Activated T-helper 2 cell treated with anti-CD3 and anti-CD28 coated beads, Interferon-gamma antibody, Interleukin-2, Interleukin-4, amounts not matched to agents 10 μg/mL and 5 μg/mL and 100 μg/mL, durations not matched to agents 14 hours and 24 hours and 36 hours (primary cell): ENCODE measurements around the gene PTCH1. TPM values are rescaled to one million over a fixed set of nuclear protein-coding genes. Genes with fewer than 3 reads are reported as not detected.

ENCODE experiments used
- DNase-seq: peaks from one replicate; pipeline ENCODE4 v3.0.0; 2021; ENCODE audit warnings: low spot score
- H3K27ac Mint-ChIP-seq: one replicate; pipeline ENCODE4 v1.8.0; 2021; ENCODE audit warnings: mixed read lengths
- H3K27me3 Mint-ChIP-seq: one replicate; pipeline ENCODE4 v1.8.0; 2021; ENCODE audit warnings: low read depth, mixed read lengths
- H3K36me3 Mint-ChIP-seq: one replicate; pipeline ENCODE4 v1.8.0; 2021; ENCODE audit warnings: low read depth, mixed read lengths
- H3K4me1 Mint-ChIP-seq: one replicate; pipeline ENCODE4 v1.8.0; 2021; ENCODE audit warnings: low read depth, mixed read lengths
- H3K4me3 Mint-ChIP-seq: one replicate; pipeline ENCODE4 v1.8.0; 2021; ENCODE audit warnings: low read depth, mild to moderate bottlenecking, moderate library complexity, mixed read lengths
- H3K9me3 Mint-ChIP-seq: one replicate; pipeline ENCODE4 v1.8.0; 2021; ENCODE audit warnings: mixed read lengths
- intact Hi-C: fragments of 100-400 bp; cut with micrococcal nuclease; formaldehyde crosslinking; loops from one replicate; pipeline ENCODE4 v1.15.1; 2023
- total RNA-seq: library from RNA; stranded (reverse); gene quantifications from 2 replicates; pipeline ENCODE4 v1.2.3, GENCODE V29; 2022

Gene PTCH1
- 4.8 and 5.2 TPM in 2 replicates for total RNA-seq

DNA sequence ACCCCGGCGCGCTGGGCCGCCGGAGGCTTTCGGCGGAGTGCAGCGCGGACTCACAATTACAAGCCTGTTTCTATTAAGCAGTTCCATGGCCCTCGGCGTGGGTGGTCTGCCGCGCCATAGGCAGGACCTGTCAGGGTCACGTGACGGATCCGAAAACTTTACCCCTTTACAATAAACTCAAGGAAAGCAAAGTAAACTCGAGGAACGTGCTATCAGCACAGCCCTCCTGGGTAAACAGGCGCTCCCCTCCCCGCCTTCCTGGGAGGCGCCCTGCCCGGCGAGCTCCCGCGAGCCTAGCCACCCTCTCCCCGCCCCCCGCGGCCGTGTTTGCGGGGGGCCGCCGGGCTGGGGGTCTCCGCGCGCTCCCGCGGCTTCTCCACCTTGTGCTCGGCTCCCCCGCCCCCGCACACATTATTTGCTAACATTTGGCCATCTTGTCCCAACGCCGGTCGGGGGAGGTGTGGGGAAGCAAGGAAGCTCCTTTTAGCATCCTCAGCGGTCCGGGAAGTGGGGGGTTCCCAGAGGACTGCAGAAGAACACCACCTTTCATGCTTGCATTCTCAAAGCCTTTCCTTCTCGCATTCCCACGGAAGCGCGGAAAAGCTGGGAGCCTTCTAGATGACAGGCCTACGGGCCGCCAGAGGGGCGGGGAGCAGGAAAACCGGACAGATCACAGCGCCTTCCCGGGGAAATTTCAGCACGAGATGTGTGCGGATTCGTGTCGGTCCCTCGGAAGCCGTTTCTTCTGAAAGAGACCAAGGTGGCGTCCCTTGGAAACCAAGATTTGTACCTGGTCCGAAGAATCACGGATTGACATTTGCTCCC, at the start of gene PTCH1:
Gene PTCH1 (minus strand): TSS at position 238 of the 825 bp plus-strand sequence.
- H3K4me1 Mint-ChIP-seq = peaks cover 18% of the 10 kb centered on the region
- no peak for DNase-seq
- H3K4me3 Mint-ChIP-seq = peak within 1 kb of the TSS; percentile 91
- intact Hi-C loops = loop anchor here (1.0 kb wide), 1 partner anchor 9 kb away; no protein-coding TSS in a partner anchor
- peaks cover 77% of the 10 kb centered on the region for H3K27me3 Mint-ChIP-seq
- H3K36me3 Mint-ChIP-seq = peaks cover 10% of the 10 kb centered on the region
- H3K27ac Mint-ChIP-seq = peak within 1 kb of the TSS; percentile 49
- no peaks in the 10 kb centered on the region for H3K9me3 Mint-ChIP-seq

DNA sequence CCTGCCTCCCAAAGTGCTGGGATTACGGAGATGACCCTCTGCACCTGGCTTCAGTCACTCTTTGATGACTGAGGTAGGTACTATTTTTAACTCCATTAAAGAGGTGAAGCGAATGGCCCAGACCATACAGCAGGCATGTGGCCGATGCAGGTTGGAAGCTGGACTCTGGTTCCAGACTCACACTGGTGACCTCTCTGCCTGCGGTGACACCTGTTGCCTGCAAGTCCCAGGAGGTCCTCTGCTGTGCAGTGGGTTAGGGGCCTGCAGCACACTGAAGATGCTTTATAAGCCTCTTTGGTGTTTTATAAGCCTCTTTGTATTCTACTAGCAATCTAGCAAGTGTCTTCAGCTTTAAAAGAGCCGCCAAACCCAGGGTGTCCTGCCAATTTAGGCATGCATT, 49.2 kb upstream of the PTCH1 start:
- no peak for DNase-seq
- no peaks in the 10 kb centered on the region for H3K36me3 Mint-ChIP-seq
- no peak overlapping the region for H3K27ac Mint-ChIP-seq
- no peak overlapping the region for H3K4me3 Mint-ChIP-seq
- peaks cover 19% of the 10 kb centered on the region for H3K27me3 Mint-ChIP-seq
- intact Hi-C loops = no loop called here
- peaks cover 8% of the 10 kb centered on the region for H3K4me1 Mint-ChIP-seq
- H3K9me3 Mint-ChIP-seq = no peaks in the 10 kb centered on the region

- no peak for DNase-seq
- Mint-ChIP-seq H3K36me3 (no peaks in the 10 kb centered on the region), H3K4me3 (no peak overlapping the region), H3K9me3 (no peaks in the 10 kb centered on the region), H3K27ac (no peak overlapping the region), H3K4me1 (no peaks in the 10 kb centered on the region), H3K27me3 (peaks cover 28% of the 10 kb centered on the region)
- intact Hi-C loops = no loop called here
Measured at GRCh38 chr9:95561913-95562312, 45.1 kb upstream of the PTCH1 start.

- intact Hi-C loops = no loop called here
- Mint-ChIP-seq H3K36me3 (no peaks in the 10 kb centered on the region), H3K4me1 (no peaks in the 10 kb centered on the region), H3K27me3 (peaks cover 52% of the 10 kb centered on the region), H3K27ac (no peak overlapping the region), H3K9me3 (no peaks in the 10 kb centered on the region), H3K4me3 (no peak overlapping the region)
- DNase-seq = no peak
Measured at GRCh38 chr9:95557142-95557541, 40.4 kb upstream of the PTCH1 start.

DNA sequence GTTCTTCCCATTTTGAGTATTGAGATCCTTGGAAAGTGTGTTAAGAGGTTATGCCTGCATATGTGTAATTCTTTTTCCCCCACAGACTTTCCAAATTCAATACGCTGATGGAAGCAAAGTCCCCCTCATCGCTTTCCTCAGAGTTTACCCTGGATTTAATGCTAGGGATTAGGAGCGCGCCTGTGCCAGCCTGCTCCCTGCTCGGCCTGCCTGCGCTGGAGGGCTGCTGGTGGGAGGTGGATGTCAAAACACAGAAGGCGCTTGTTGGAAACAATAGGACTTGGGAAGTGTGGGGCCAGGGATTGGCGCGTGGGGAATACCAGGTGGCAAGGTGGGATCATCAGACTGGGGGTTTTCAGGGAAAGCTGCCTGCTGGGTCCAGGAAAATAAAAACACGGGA, 39.8 kb upstream of the PTCH1 start:
- H3K27me3 Mint-ChIP-seq = peaks cover 47% of the 10 kb centered on the region
- H3K27ac Mint-ChIP-seq = no peak overlapping the region
- H3K4me3 Mint-ChIP-seq = no peak overlapping the region
- no peaks in the 10 kb centered on the region for H3K36me3 Mint-ChIP-seq
- no peak for DNase-seq
- H3K9me3 Mint-ChIP-seq = no peaks in the 10 kb centered on the region
- peaks cover 1% of the 10 kb centered on the region for H3K4me1 Mint-ChIP-seq
- intact Hi-C loops = no loop called here

DNA sequence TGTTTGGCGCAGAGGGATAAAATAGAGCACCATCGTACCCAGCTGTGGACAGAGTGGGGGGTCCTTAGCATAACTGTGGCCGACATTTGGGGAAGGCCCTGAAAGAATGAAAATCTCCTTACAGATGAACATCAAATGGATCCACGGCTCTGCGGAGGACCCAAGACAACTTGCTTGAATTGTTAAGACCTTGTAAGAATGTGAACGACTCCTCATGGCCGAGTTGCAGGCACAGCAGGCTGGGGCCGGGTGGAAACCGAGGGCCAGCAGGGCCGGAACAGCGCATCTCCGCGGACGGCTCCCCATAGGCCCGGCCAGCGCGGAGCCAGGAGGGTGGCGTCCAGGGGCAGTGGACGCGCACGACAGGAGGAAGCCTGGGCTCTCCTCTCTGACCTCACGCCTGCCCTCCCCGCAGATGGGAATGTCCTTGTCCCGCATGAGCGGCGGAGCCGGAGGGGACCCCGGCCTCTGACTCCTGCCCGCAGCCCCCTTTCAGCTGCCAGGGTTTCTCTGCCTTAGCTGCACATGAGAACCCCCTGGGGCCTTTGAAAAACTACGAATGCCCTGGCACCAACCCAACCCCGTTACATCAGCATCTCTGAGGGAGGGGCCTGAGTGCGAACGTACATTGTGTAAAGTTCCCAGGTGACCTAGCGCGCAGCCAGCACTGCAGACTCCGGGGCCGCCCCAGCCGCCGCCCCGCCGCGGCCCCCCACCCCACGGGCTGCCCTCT, 36.2 kb upstream of the PTCH1 start:
- Mint-ChIP-seq H3K27me3 (peaks cover 47% of the 10 kb centered on the region), H3K9me3 (no peaks in the 10 kb centered on the region), H3K36me3 (no peaks in the 10 kb centered on the region), H3K4me1 (peaks cover 5% of the 10 kb centered on the region), H3K27ac (no peak overlapping the region), H3K4me3 (no peak overlapping the region)
- no peak for DNase-seq
- intact Hi-C loops = no loop called here

GRCh38 chr9:95552255-95552654, 35.5 kb upstream of the PTCH1 start:
- no peaks in the 10 kb centered on the region for H3K36me3 Mint-ChIP-seq
- intact Hi-C loops = no loop called here

DNA sequence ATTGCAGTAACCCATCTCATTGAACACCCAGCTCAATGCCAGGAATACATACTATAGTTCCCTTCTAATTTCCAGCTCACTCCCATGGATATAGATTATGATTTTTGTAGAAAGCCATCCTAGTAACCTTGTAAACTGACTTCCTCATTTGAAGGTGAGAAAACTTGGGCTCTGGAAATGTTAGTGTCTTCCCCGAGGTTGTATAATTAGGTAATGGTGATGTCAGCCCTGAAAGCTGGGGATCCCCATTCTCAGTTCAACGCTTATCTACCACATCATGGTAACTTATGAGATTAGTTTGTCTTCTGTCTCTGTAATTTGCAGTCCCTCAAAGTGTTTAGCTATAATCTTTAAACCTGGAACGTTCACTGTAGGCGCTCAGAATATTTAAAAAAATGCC, 34.6 kb upstream of the PTCH1 start:
- Mint-ChIP-seq H3K27ac (no peak overlapping the region), H3K4me3 (no peak overlapping the region), H3K4me1 (peaks cover 5% of the 10 kb centered on the region), H3K36me3 (no peaks in the 10 kb centered on the region), H3K9me3 (no peaks in the 10 kb centered on the region), H3K27me3 (peaks cover 44% of the 10 kb centered on the region)
- intact Hi-C loops = no loop called here
- no peak for DNase-seq

More at GRCh38 chr9:95552255-95552654, 35.5 kb upstream of the PTCH1 start:
- no peak overlapping the region for H3K4me3 Mint-ChIP-seq
- H3K9me3 Mint-ChIP-seq = no peaks in the 10 kb centered on the region
- no peak for DNase-seq
- peaks cover 45% of the 10 kb centered on the region for H3K27me3 Mint-ChIP-seq
- no peak overlapping the region for H3K27ac Mint-ChIP-seq
- peaks cover 5% of the 10 kb centered on the region for H3K4me1 Mint-ChIP-seq

- Mint-ChIP-seq H3K4me3 (no peak overlapping the region), H3K36me3 (no peaks in the 10 kb centered on the region), H3K9me3 (no peaks in the 10 kb centered on the region), H3K27ac (no peak overlapping the region), H3K27me3 (peaks cover 23% of the 10 kb centered on the region), H3K4me1 (no peaks in the 10 kb centered on the region)
- intact Hi-C loops = no loop called here
- DNase-seq = no peak
Measured at GRCh38 chr9:95545831-95546567, 29.2 kb upstream of the PTCH1 start.

GRCh38 chr9:95533996-95534680, 17.4 kb upstream of the PTCH1 start:
- no peak overlapping the region for H3K4me3 Mint-ChIP-seq
- intact Hi-C loops = no loop called here
- no peaks in the 10 kb centered on the region for H3K9me3 Mint-ChIP-seq
- no peak for DNase-seq
- H3K36me3 Mint-ChIP-seq = no peaks in the 10 kb centered on the region
- no peak overlapping the region for H3K27ac Mint-ChIP-seq
- peaks cover 36% of the 10 kb centered on the region for H3K27me3 Mint-ChIP-seq
- H3K4me1 Mint-ChIP-seq = no peaks in the 10 kb centered on the region

DNA sequence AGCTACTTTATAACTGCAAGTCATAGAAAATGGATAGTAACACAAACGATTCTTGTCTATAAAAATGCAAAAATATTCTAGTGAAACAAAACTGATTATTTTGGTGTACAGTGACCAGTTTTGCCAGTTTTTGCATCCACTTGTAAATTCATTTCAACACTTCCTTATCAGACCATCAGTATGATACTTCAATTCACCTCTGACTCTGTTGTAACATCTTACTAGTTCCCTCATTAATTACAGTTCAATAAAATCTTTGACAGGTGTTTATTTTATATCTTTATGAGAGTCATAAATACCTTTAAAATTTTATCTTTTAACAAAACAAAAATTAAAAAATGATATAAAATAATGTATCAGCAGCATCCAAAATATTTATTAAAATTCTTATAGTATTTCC, 13.1 kb upstream of the PTCH1 start:
- Mint-ChIP-seq H3K27ac (no peak overlapping the region), H3K9me3 (no peaks in the 10 kb centered on the region), H3K4me1 (no peaks in the 10 kb centered on the region), H3K36me3 (no peaks in the 10 kb centered on the region), H3K4me3 (no peak overlapping the region), H3K27me3 (peaks cover 38% of the 10 kb centered on the region)
- intact Hi-C loops = no loop called here
- DNase-seq = no peak

- intact Hi-C loops = no loop called here
- H3K27me3 Mint-ChIP-seq = peaks cover 34% of the 10 kb centered on the region
- H3K36me3 Mint-ChIP-seq = no peaks in the 10 kb centered on the region
- no peak for DNase-seq
- H3K4me1 Mint-ChIP-seq = no peaks in the 10 kb centered on the region
- H3K27ac Mint-ChIP-seq = no peak overlapping the region
- no peaks in the 10 kb centered on the region for H3K9me3 Mint-ChIP-seq
- H3K4me3 Mint-ChIP-seq = no peak overlapping the region
Measured at GRCh38 chr9:95528908-95529502, 12.2 kb upstream of the PTCH1 start.
